DND-41 (cell line): ENCODE data around the gene IFT52.

Experiments used
- ATAC-seq: fragments of 200-7000 bp; cut with Tn5 transposase; 3 replicates; pipeline ENCODE4 v1.9.1; 2021; ENCODE audit warnings: low read depth; ENCODE audit not compliant: insufficient read depth
- DNase-seq: peaks from one replicate; pipeline ENCODE4 v3.0.0-alpha.2; 2020
- H2AFZ ChIP-seq: 2 replicates; pipeline ENCODE4 v1.6.0; 2012; ENCODE audit warnings: low read depth, low read length
- H3K27ac ChIP-seq: 2 replicates; pipeline ENCODE4 v1.5.1; 2012; ENCODE audit warnings: low read length, inconsistent platforms
- H3K27me3 ChIP-seq: fragments of 200-600 bp; sonication (generic); 2 replicates; pipeline ENCODE4 v1.6.0; 2012; ENCODE audit warnings: low read length, mild to moderate bottlenecking, inconsistent platforms; ENCODE audit not compliant: insufficient read depth, poor library complexity
- H3K36me3 ChIP-seq: 2 replicates; pipeline ENCODE4 v1.5.1; 2012; ENCODE audit warnings: low read length, inconsistent platforms; ENCODE audit not compliant: insufficient read depth
- H3K4me1 ChIP-seq: 2 replicates; pipeline ENCODE4 v1.5.1; 2012; ENCODE audit warnings: mild to moderate bottlenecking, low read length; ENCODE audit not compliant: insufficient read depth
- H3K4me2 ChIP-seq: 2 replicates; pipeline ENCODE4 v1.6.0; 2012; ENCODE audit warnings: mild to moderate bottlenecking, moderate library complexity, low read length, inconsistent platforms; ENCODE audit not compliant: insufficient read depth
- H3K4me3 ChIP-seq, 2 experiments: fragments of 200-600 bp in 1 of 2; shearing (Covaris generic) in 1 of 2; 2 replicates each; pipeline ENCODE4 v1.5.1; 2012 to 2016; ENCODE audit warnings: inconsistent platforms in 2 of 2, low read length in 2 of 2, mild to moderate bottlenecking in 2 of 2, low read depth in 1 of 2, moderate library complexity in 1 of 2
- H3K79me2 ChIP-seq: 2 replicates; pipeline ENCODE4 v1.6.0; 2012; ENCODE audit warnings: low read length, inconsistent platforms; ENCODE audit not compliant: insufficient read depth
- H3K9ac ChIP-seq: 2 replicates; pipeline ENCODE4 v1.6.0; 2012; ENCODE audit warnings: low read depth, mild to moderate bottlenecking, inconsistent platforms, low read length, moderate library complexity
- H3K9me3 ChIP-seq: 2 replicates; pipeline ENCODE4 v1.5.1; 2012; ENCODE audit warnings: low read length, moderate library complexity, mild to moderate bottlenecking, inconsistent platforms; ENCODE audit not compliant: insufficient read depth, severe bottlenecking
- H4K20me1 ChIP-seq: 2 replicates; pipeline ENCODE4 v1.6.0; 2012; ENCODE audit warnings: low read length; ENCODE audit not compliant: insufficient read depth
- EZH2 ChIP-seq: IDR thresholded peaks from 3 replicates; pipeline ENCODE4 v1.6.1; 2012; ENCODE audit warnings: borderline replicate concordance, low read depth, mild to moderate bottlenecking, moderate library complexity, low read length, inconsistent platforms; ENCODE audit not compliant: severe bottlenecking
- TF ChIP-seq, protein P1 (sequence below): IDR thresholded peaks from 2 replicates; pipeline ENCODE4 v1.5.1; 2012; ENCODE audit warnings: borderline replicate concordance, low read length, moderate library complexity, mild to moderate bottlenecking; ENCODE audit not compliant: poor library complexity, severe bottlenecking; ENCODE audit errors: extremely low read depth

IFT52 gene

GRCh38 chr20:43583133-43583864, 7.4 kb upstream of the IFT52 start:
- TF ChIP-seq, protein P1, sequence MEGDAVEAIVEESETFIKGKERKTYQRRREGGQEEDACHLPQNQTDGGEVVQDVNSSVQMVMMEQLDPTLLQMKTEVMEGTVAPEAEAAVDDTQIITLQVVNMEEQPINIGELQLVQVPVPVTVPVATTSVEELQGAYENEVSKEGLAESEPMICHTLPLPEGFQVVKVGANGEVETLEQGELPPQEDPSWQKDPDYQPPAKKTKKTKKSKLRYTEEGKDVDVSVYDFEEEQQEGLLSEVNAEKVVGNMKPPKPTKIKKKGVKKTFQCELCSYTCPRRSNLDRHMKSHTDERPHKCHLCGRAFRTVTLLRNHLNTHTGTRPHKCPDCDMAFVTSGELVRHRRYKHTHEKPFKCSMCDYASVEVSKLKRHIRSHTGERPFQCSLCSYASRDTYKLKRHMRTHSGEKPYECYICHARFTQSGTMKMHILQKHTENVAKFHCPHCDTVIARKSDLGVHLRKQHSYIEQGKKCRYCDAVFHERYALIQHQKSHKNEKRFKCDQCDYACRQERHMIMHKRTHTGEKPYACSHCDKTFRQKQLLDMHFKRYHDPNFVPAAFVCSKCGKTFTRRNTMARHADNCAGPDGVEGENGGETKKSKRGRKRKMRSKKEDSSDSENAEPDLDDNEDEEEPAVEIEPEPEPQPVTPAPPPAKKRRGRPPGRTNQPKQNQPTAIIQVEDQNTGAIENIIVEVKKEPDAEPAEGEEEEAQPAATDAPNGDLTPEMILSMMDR = no peak
- TF ChIP-seq EZH2 = no peak
- DNase-seq (no peak), ATAC-seq (no peak)
- Histone ChIP-seq H3K4me3 (no peak overlapping the region), H3K27me3 (peaks cover 3% of the 10 kb centered on the region), H4K20me1 (no peaks in the 10 kb centered on the region), H3K4me2 (no peak overlapping the region), H2AFZ (no peak overlapping the region), H3K9ac (no peak overlapping the region), H3K79me2 (no peaks in the 10 kb centered on the region), H3K4me1 (no peaks in the 10 kb centered on the region), H3K27ac (no peak overlapping the region), H3K9me3 (no peaks in the 10 kb centered on the region), H3K36me3 (no peaks in the 10 kb centered on the region)

DNA sequence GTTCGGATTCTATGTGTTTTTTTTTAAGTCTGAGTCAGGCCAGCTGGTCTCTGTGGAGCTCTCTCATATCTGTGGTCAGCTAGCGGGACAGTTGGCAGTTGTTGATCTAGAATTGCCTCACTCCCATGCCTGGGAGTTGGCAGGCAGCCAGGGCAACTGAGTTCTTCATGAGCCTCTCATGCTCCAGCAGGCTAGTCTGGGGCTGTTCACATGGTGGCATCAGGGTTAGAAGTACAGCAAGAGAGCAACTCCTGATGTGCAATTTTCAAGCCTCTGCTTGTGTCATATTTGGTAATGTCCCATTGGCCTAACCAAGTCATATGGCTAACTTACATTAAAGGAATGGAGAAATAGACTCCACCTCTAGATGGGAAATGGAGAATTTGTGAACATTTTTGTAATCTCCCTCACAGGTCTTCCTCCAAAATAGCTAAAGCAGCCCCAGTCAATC, 6.7 kb upstream of the IFT52 start:
- ATAC-seq = peak; percentile 37; the same call in 1 of the 3 replicates
- peak; percentile 10 for DNase-seq
- no peaks in the 10 kb centered on the region for H3K9me3 ChIP-seq
- H3K27ac ChIP-seq = no peak overlapping the region
- H3K4me3 ChIP-seq = no peak overlapping the region
- H3K79me2 ChIP-seq = no peaks in the 10 kb centered on the region
- H3K4me2 ChIP-seq = no peak overlapping the region
- H3K9ac ChIP-seq = no peak overlapping the region
- H3K4me1 ChIP-seq = no peaks in the 10 kb centered on the region
- no peak overlapping the region for H2AFZ ChIP-seq
- peaks cover 3% of the 10 kb centered on the region for H3K27me3 ChIP-seq
- H3K36me3 ChIP-seq = no peaks in the 10 kb centered on the region
- TF ChIP-seq, protein P1 = no peak
- no peak for TF ChIP-seq EZH2
- H4K20me1 ChIP-seq = no peaks in the 10 kb centered on the region

GRCh38 chr20:43584448-43585136, 6.1 kb upstream of the IFT52 start:
- no peak overlapping the region for H3K4me3 ChIP-seq
- H4K20me1 ChIP-seq = no peaks in the 10 kb centered on the region
- no peak overlapping the region for H3K27ac ChIP-seq
- TF ChIP-seq EZH2 = no peak
- TF ChIP-seq, protein P1 = no peak
- no peaks in the 10 kb centered on the region for H3K79me2 ChIP-seq
- H3K36me3 ChIP-seq = no peaks in the 10 kb centered on the region
- H2AFZ ChIP-seq = no peak overlapping the region
- no peaks in the 10 kb centered on the region for H3K9me3 ChIP-seq
- H3K27me3 ChIP-seq = peaks cover 3% of the 10 kb centered on the region
- no peak overlapping the region for H3K4me2 ChIP-seq
- H3K4me1 ChIP-seq = peaks cover 2% of the 10 kb centered on the region
- no peak overlapping the region for H3K9ac ChIP-seq
- no peak for DNase-seq
- no peak for ATAC-seq
